NCI-H82 treated with DMSO at 0.1 percent for 48 hours (cell line): Measurements from ENCODE around the gene LGALS3BP.

Source experiments
- DNase-seq: peaks from one replicate; lab custom pipeline; 2025; ENCODE audit not compliant: unreplicated experiment; lab: John Stamatoyannopoulos, UW

LGALS3BP gene

DNA sequence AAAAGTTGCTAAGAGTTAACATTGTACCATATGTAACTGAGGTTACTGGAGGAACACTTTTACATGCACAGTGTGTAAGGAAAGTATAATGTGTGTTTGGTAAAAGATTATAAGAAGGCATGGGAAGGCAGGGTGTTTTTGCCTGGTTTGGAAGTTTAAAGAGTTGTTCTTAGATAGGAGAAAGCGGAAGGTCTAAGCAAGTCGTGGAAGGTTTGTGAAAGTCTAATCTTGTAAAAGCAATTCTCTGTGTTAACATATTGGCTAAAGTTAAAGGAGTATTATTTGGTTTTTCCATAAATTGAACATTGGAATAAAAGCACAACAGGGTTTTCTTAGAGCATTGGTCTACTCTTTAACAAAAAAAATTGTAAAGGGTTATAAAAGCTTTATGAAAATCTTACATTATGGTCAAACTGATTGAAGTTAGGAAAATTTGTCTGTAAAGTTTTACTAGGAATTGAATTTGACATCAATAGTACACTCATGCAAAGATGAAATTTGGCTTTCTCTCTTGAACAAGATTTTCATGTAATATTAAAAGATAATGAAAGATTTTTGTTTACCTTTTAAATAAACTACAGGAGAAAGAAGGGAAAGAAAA is 34.5 kb upstream of the LGALS3BP start:
- no peak for DNase-seq

DNA sequence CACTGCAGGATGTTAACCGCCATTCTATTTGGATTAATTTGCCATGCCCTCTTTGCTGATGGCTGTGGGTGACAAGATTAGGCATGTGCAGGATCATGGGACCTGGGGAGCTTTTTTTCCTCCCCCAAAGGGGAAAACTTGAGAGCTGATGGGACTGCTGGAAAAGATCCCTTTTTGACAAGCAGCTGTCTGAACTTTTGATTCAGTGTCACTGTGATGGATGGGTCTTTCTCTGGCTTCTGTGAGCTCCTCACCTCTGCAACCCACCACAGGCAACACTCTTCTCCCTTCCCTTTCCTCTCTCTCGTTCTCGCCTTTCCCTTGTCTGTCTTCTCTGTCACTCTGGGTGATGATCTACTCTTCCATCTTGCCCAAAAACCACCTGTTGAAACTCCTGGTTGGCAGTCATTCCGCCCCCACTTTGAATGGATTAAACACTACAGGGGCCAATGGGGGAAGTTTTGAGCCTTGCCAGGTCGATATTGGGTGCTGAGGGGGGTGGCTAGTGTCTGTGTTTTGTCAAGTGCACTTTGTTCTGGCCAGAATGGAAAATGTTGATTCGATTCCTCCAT is 32.9 kb upstream of the LGALS3BP start:
- no peak for DNase-seq

DNA sequence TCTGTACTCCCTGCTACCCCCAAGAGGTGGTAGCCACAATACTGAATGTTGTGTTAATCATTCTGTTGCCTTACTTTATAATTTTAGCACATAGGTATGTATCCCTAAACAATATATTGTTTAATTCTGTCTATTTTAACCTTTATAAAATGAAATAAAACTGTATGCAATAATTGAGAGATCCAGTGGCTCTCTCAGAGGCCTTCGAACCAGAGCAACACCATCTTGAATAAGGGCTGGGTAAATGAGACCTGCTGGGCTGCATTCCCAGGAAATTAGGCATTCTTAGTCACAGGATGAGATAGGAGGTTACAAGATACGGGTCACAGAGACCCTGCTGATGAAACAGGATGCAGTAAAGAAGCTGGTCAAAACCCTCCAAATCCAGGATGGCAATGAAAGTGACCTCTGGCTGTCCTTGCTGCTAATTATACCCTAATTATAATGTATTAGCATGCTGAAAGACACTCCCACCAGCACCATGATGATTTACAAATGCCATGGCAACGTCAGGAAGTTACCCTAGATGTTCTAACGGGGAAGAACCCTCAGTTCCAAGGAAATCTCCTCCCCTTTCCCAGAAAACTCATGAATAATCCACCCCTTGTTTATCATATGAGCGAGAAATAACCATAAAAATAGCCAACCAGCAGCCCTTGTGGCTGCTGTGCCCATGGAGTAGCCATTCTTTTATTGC is 31.9 kb upstream of the LGALS3BP start:
- no peak for DNase-seq

DNA sequence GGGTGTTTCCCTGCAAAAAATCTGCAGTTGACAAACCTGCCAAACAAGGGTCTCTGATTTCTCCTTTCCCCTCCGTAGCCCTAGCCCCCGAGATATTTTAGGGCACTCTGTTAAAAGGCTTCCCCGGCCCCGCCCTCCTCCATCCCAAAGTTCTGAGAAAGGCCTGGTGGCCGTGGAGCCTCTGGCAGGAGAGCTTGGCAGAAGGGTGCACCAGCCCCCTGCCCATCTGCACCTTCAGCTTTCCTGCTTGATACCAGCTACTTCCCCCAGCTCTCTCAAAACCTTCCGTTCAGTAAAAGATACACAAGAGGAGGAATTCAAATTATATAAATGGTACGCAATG is 30.6 kb upstream of the LGALS3BP start:
- no peak for DNase-seq

DNA sequence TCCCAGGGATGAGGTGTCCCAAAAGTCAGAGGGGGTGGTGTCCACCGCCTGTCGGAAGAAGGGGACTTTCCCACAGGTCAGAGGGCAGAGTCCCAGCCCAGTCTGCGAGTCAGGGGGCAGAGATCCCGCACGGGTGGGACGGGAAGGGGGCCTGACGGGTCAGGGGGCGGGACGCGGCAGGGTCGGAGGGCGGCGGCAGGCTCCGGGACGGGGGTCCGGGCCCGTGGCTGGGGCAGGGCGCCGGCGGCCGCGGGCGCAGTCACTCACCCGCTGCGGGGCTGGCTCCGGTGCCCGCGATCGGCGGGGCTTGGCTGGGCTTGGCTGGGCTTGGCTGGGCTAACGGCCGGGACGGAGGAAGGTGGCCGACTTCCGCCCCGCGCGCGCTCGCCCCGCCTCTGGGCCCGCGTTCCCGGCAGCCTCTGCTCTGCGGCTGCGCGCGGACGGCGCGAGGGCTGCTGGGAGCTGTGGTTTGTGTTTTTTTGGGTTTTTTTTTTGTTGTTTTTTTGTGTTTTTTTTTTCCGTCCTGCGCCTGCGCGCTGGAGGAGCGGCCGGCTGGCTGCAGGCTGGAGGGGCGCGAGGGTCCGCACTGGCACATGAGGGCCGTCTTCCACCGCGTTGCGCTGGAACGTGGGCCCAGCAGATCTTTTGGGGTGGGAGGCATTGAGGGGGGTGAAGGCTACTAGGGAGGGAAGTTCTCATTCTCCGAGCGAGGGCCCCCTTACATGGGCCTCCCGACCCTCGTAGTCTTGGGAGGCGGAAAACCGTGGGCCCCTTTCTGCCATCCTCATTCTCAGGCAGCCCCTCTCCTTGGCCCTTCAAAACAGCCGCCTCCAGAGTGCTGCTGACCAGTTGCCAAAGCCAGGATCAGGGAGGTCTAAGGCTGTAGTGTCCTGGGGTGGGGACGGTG is 29.9 kb upstream of the LGALS3BP start, which contains the start of gene CANT1:
CANT1 (minus strand) TSS at position 368 of the 907 bp plus-strand sequence. CDS start 12,142 bp downstream, outside the sequence.
- peak; percentile 25 for DNase-seq

DNA sequence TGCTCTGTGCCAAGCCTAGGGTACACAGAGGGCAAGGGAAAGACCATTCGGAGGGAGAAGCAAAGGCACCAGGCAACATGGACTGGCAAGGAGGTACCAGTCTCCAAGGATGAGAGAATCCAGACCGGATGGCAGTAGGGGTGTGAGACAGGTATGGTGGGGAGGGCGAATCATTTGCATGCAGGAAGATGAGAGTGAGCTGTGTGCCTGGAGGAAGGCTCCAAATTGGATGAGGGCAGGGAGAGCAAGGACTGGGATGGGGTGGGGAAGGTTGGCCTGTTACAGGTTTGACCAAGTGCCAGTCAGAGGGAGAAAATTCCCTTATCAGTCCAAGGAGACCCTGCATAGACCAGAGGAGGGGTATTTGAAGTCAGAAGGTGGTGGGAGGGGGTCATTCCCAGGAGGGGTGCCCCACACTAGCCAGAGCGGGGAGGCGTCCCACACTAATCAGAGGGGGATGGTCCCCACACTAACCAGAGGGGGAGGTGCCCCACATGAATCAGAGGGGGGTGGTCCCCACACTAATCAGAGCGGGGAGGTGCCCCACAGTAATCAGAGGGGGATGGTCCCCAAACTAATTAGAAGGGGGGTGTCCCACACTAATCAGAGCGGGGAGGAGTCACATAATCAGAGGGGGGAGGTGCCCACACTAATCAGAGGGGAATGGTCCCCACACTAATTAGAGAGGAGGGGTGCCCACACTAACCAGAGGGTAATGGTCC is 29.1 kb upstream of the LGALS3BP start:
- no peak for DNase-seq

DNA sequence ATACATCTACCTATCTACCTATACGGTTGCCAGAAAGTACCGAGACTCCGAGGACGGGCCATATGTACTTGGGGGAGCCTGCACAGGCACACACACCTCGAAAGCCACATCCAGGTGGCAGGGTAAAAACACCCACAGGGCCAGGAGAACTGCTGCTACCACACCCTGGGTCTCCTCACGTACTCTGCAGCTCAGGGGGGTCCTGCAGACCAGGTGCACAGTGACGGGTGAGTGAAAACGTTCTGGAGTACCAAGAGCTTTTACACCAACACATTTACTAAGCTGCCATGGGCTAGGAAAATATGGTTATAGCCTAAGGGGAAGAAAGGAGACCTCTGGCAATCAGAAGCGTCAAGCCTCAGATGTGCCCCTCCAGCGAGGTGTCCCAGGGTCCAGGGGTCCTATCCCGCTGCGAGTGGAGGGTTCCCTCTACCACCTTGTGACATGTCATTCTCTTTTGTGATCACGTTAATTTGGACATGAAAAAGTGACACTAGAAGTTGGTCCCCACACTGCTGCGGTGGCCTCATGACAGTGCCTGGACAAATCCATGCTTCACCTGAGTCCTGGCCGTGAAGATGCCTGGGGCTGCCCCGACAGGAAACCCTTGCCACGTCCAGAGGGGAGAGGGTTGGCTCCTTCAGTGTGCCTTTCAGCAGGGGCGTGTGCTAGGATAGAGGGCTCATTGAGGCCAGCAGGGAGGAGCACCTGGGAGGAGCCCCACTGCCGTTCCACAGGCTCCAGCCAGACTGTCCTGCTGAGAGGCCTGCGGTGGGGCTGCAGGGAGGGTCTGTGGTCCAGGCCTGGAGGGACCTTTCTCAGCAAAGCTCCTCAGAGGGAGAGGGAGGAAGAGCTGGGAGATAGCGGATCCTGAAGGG is 28.0 kb upstream of the LGALS3BP start:
- DNase-seq = no peak

DNA sequence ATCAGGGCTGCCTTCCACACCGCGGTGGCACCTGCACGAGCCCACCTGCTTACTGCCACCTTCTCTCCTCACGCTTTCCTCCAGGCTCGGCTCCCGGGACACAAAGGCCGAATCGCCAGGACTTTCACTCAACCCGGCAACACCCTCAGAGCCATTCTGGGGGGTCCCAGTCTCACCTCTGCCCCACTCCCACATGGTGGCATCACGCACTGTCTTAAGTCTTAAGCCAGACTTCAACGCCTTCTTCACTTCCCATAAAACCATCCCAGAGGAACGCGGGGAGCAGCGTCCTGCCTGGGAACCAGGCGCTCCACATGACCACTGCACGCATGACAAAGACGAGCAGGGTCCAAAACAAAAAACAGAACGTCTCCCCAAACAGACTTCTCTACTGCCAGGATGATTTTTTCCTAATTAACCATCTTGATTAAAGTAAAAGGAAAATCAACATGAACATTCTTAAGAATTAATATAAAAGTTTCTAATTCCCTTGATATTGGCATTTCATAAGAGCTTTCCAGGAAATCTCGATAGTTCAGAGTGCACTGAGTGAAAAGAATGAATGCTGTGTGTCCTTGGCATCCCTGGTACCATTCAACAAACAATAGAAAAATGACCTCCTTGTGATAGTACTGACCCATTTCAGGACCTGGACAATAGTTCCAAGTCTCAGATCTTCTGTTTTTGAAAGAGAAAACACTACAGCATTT is 27.2 kb upstream of the LGALS3BP start:
- no peak for DNase-seq

DNA sequence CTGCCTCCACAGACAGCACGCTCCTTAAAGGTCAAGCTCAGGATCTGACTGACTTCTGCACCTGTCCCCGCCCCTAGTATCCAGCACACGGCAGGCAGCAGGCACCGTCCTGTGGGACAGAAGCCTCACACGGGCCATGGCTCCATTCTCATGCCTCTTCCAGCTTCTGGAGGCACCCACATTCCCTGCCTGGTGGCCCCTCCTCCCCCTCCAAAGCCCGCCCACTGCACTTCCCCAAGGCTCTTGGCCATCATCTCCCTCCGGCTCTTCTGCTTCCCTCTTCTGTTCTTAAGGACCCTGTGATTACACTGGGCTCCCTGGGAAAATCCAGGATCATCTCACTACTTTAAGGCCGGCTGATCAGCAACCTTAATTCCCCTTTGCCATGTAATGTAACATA is 26.3 kb upstream of the LGALS3BP start:
- DNase-seq = no peak

DNA sequence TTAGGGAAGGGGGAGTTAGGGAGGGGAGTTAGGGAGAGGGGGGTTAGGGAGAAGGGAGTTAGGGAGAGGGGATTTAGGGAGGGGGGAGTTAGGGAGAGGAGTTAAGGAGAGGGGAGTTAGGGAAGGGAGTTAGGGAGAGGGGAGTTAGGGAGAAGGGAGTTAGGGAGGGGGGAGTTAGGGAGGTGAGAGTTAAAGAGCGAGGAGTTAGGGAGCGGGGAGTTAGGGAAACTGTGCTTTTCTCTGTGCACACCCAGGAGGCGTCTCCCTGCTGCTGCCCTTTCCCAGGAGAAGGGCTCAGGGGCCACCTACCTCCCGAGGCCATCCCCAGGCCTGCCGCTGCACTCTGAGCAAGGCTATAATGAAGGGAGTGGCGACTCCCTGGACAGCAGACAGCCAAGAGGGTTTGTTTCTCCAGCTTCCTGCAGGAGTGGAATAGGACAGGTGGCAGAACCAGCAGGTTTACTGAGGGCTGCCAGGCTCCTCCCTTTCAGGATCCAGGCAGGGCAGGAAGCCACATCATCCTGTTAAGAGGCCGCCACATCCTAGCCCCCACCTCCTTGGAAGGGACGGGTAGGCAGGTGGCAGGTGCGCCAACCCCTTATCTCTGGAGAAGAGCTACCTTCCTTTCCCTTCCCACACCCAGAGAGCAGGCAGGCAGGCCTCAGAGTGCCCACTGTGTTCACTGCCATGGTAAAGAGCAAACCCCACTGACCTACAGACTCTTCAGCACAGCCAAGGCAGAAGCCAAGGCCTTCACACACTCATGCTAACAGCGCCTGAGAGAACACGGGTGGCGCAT is 25.5 kb upstream of the LGALS3BP start:
- no peak for DNase-seq

DNA sequence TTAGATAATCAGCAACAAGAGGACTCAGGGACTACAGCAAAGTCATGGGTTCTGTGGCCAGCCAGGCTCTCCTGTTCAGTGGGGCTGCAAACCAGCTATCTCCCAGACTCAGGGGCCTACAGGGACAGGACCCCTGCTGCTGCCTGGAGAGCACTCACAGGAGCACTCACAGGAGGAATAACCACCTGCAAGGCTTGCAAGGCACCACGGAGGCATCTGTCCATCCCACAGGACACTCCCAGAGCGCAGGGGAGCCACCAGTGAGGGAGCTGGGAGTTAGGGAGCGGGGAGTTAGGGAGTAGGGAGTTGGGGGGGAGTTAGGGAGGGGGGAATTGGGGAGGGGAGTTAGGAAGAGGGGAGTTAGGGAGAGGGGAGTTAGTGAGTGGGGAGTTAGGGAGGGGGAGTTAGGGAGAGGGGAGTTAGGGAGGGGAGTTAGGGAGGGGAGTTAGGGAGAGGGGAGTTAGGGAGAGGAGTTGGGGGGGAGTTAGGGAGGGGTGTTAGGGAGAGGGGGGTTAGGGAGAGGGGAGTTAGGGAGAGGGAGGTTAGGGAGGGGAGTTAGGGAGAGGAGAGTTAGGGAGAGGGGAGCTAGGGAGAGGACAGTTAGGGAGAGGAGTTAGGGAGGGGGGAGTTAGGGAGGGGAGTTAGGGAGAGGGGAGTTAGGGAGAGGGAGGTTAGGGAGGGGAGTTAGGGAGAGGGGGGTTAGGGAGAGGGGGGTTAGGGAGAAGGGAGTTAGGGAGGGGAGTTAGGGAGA is 24.1 kb upstream of the LGALS3BP start:
- DNase-seq = no peak

DNA sequence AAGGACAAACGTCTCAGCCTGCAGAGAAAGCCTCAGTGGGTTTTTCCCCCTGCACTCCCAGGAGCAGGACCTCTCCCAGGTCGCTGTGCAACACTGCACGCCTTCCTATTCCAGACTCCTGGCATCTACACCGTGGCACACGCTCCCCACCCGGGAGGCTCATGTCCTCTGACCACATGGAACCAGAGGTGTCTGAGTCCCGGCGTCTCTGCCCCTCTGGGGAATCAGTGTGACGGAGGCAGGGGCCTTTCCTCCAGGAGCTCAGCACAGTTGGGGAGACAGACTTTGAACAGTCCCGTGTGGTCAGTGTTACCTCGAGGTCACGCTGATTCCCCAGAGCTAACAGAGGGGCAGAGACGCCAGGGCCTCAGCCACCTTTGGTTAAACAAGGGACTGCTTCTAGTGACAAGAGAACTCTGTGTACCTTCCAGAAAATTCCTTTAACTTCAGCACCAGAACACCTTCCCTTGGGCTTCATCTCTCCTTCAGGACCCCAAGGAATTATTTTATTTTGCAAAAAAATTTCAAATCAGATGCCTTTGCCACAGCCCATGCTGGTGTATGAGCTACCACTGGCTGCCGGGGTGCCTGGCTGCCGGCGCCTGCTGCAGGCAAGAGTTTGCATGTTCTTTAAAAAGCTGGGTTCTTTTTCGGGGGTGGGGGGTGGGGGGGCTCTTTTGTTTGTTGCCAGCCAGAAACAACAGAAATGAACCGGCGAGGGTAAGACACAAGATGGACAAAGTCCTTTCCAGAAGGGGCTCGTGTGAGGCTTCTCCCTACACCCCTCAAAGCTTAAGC is 23.3 kb upstream of the LGALS3BP start:
- DNase-seq = no peak

DNA sequence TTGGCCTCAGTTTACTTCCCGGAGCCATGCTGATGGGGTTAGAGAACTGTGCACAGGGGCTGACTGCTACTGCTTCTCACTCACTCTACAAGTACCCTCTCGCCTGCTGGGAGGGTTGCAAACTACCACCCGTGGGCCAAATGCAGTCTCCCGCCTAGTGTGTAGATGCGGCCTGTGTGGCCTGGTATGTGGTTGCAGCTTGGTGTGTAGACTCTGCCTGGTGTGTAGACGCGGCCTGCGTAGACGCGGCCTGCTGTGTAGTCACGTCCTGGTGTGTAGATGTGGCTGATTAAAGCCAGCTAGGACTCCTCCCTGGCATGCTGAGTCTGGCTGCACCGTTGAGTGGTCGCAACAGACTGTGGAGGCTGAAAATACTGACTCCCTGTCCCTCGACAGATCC is 22.6 kb upstream of the LGALS3BP start:
- no peak for DNase-seq

DNA sequence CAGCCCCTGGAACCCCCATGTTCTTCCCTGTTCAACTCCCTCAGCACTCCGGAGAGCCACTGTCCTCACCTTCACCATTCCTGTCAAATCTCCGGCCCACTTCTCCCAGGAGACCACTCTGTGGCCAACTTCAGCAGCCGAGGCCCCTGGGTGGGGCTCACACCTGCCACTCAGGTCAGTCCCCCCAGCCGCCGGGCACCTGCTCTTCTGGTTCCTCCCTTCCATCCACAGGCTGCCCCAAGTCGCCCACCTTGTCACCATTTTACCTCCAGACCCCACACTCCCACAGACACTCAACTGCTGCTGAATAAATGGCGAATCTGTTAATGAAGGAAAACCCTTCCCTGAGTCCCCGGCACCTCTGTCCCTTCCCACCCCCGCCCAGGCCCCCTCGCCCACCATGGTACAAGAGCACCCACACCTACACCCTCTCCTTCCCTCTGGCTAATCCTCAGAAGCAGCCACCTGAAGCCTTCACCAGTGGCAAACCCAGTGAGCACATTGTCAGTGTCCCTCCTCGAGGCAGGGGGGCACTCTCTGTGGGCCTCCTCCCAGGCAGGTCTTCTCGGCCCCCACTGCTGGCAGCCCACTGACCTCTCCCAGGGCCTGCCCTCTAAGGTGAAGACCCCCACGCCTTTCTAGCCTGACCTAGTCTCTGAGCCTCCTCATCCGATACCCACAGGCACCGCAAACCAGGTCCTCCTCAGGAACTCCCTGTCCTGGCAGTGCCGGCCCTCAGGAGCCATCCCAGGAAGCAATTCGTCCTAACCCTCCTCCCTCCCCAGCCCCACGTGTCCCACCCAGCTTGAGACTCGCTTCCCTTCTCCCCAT is 21.7 kb upstream of the LGALS3BP start:
- DNase-seq = no peak

DNA sequence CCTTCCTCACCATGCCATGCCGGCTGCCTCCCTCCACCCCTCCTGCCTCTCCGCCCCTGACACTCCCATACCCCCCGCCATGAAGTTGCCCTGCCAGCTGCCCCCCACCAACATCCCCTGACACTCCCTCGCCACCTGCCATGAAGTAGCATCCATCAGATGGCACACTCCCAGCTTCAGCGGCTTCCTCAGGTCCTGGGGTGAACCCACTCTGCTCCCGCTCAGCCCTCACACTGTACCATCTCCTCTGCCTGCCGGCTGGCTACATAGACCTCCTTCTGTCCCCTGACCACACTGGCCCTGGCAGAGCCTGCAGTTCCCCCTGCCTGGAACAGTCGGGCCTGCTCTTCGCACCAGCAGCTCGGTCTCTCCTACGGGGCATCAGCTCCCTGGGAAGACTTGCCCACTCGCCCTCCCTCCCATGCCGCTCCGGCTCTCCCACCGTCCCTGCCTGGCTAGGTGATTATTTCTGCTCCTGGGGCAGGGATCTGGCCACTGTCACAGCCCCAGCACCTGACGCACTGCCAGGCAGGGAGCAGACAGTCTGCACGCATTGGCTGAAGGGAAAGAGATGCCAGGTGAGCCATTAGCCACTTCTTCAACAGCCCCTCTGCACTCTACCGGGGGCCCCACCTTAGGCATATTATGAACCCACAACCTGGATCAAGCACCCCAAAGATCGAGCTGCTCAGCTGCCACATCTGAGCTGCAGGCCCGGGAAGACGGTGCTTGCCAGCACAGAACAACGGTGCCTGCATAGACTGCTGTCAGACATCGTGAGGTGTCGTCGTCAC is 20.9 kb upstream of the LGALS3BP start:
- DNase-seq = no peak
